ENCODE measurements around the gene RAD51.
"Not testable (repeated sequence)": the region's sequence is repeated elsewhere in the genome, so short reads cannot be mapped to it uniquely, and the experiment has no call there.

The RAD51 gene
- 1.2 to 3.9 reads per million in 2 donors for total RNA-seq

GRCh38 chr15:40694688-40695468 is at the start of gene RAD51:
TSS of gene RAD51 (plus strand) at chr15:40695174. CDS start at chr15:40698759, 3,585 bp downstream.
- DNase-seq = peak; percentile 82 to 96 (median 88)

GRCh38 chr15:40647523-40647922 is 47.5 kb upstream of the RAD51 start:
- DNase-seq = no peak

GRCh38 chr15:40650479-40650878 is 44.5 kb upstream of the RAD51 start:
- DNase-seq = no peak

- DNase-seq = no peak
Observed at GRCh38 chr15:40660686-40661085, 34.3 kb upstream of the RAD51 start.

GRCh38 chr15:40664909-40665308 is 30.1 kb upstream of the RAD51 start:
- DNase-seq = no peak

GRCh38 chr15:40676290-40676689 is 18.7 kb upstream of the RAD51 start:
- DNase-seq = not testable (repeated sequence)

- not testable (repeated sequence) for DNase-seq
Observed at GRCh38 chr15:40676906-40677305, 18.1 kb upstream of the RAD51 start.

GRCh38 chr15:40680151-40680550 is 14.8 kb upstream of the RAD51 start:
- DNase-seq = no peak

- DNase-seq = not testable (repeated sequence)
Observed at GRCh38 chr15:40680959-40681358, 14.0 kb upstream of the RAD51 start.

GRCh38 chr15:40684381-40684780 is 10.6 kb upstream of the RAD51 start:
- DNase-seq = no peak

GRCh38 chr15:40685376-40685775 is 9.6 kb upstream of the RAD51 start:
- DNase-seq = no peak

- DNase-seq = no peak
Observed at GRCh38 chr15:40688932-40689799, 5.8 kb upstream of the RAD51 start.

GRCh38 chr15:40691737-40692136 is 3.2 kb upstream of the RAD51 start:
- DNase-seq = no peak

- DNase-seq = peak in 1 of 5 experiments; percentile 39
Observed at GRCh38 chr15:40693904-40694687, 878 bp upstream of the RAD51 start.

GRCh38 chr15:40695469-40695890 is 506 bp downstream of the RAD51 start:
- DNase-seq = peak in 1 of 5 experiments; percentile 27

- peak in 1 of 5 experiments; percentile 6 for DNase-seq
Observed at GRCh38 chr15:40696228-40696627, 1.3 kb downstream of the RAD51 start.

GRCh38 chr15:40697916-40698315 is 2.9 kb downstream of the RAD51 start:
- no peak for DNase-seq

GRCh38 chr15:40702077-40702476 is 7.1 kb downstream of the RAD51 start:
- peak in 1 of 5 experiments; percentile 55 for DNase-seq

GRCh38 chr15:40706121-40706520 is 11.1 kb downstream of the RAD51 start:
- no peak for DNase-seq

- DNase-seq = no peak
Observed at GRCh38 chr15:40714144-40714543, 19.2 kb downstream of the RAD51 start.

GRCh38 chr15:40716165-40716564 is 21.2 kb downstream of the RAD51 start:
- DNase-seq = no peak

- no peak for DNase-seq
Observed at GRCh38 chr15:40721701-40722100, 26.7 kb downstream of the RAD51 start.

GRCh38 chr15:40722354-40722753 is 27.4 kb downstream of the RAD51 start:
- DNase-seq = no peak
